ENCODE data around the gene SH2D4B.

The SH2D4B gene

DNA sequence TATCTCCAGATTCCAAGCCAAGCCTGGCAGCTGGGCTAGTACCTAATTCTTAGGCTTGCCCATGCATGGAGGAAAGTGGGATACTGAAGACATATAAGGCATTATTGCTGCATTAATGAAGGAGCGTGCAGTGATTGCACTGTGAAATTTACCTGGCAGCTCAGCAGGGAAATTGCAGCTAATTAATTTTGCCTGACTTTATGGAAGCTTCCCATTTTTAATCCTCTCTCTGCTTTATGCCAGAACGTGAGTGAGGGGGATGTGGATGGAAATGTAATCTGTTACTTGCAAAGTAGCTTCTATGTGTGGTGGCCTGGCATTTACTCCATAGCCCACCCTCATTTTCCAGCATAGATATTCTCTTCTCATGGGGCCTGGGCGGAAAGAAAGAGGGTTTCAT, 134.9 kb downstream of the SH2D4B start:
- TF ChIP-seq GABPA (IDR thresholded peaks at IDR 0.05; ENCODE audit: low read depth) (no peak), SPI1 (IDR thresholded peaks at IDR 0.05; ENCODE audit: borderline replicate concordance, low read depth) (no peak), POLR2AphosphoS5 (IDR thresholded peaks at IDR 0.05; ENCODE audit: low read depth) (no peak)
- TF ChIP-seq, protein P1, sequence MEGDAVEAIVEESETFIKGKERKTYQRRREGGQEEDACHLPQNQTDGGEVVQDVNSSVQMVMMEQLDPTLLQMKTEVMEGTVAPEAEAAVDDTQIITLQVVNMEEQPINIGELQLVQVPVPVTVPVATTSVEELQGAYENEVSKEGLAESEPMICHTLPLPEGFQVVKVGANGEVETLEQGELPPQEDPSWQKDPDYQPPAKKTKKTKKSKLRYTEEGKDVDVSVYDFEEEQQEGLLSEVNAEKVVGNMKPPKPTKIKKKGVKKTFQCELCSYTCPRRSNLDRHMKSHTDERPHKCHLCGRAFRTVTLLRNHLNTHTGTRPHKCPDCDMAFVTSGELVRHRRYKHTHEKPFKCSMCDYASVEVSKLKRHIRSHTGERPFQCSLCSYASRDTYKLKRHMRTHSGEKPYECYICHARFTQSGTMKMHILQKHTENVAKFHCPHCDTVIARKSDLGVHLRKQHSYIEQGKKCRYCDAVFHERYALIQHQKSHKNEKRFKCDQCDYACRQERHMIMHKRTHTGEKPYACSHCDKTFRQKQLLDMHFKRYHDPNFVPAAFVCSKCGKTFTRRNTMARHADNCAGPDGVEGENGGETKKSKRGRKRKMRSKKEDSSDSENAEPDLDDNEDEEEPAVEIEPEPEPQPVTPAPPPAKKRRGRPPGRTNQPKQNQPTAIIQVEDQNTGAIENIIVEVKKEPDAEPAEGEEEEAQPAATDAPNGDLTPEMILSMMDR (IDR thresholded peaks at IDR 0.05; ENCODE audit: insufficient read depth, low read length): no peak
- TF ChIP-seq, protein P2, sequence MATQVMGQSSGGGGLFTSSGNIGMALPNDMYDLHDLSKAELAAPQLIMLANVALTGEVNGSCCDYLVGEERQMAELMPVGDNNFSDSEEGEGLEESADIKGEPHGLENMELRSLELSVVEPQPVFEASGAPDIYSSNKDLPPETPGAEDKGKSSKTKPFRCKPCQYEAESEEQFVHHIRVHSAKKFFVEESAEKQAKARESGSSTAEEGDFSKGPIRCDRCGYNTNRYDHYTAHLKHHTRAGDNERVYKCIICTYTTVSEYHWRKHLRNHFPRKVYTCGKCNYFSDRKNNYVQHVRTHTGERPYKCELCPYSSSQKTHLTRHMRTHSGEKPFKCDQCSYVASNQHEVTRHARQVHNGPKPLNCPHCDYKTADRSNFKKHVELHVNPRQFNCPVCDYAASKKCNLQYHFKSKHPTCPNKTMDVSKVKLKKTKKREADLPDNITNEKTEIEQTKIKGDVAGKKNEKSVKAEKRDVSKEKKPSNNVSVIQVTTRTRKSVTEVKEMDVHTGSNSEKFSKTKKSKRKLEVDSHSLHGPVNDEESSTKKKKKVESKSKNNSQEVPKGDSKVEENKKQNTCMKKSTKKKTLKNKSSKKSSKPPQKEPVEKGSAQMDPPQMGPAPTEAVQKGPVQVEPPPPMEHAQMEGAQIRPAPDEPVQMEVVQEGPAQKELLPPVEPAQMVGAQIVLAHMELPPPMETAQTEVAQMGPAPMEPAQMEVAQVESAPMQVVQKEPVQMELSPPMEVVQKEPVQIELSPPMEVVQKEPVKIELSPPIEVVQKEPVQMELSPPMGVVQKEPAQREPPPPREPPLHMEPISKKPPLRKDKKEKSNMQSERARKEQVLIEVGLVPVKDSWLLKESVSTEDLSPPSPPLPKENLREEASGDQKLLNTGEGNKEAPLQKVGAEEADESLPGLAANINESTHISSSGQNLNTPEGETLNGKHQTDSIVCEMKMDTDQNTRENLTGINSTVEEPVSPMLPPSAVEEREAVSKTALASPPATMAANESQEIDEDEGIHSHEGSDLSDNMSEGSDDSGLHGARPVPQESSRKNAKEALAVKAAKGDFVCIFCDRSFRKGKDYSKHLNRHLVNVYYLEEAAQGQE (IDR thresholded peaks at IDR 0.05; ENCODE audit: insufficient replicate concordance, low read depth): no peak
- no peaks in the 10 kb centered on the region for H3K27me3 ChIP-seq (ENCODE audit: insufficient read depth, poor library complexity, severe bottlenecking)
- no peak overlapping the region for H3K27ac ChIP-seq (replicated peaks)
- no peak for DNase-seq (ENCODE audit: low read depth in 1 of 2, low spot score in 1 of 2)
- H3K4me3 ChIP-seq (replicated peaks; ENCODE audit: insufficient read depth, low read length): no peak overlapping the region

DNA sequence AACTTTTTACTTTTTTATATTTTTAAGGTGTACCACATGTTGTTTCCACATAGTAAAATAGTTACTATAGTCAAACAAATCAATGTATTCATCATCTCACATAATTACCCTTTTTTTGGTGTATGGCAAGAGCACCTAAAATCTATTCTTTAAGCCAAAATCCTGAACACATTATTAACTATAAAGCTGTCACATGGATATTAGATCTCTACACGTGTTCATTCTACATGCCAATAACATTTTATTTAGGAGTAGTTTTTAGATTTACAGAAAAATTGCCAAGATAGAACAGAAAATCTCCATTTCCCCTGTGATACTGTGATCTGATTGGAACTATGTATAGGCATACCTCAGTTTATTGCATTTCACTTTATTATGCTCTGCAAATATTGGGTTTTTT, 137.1 kb downstream of the SH2D4B start:
- TF ChIP-seq POLR2AphosphoS5 (IDR thresholded peaks at IDR 0.05; ENCODE audit: low read depth) (no peak), SPI1 (IDR thresholded peaks at IDR 0.05; ENCODE audit: borderline replicate concordance, low read depth) (no peak), GABPA (IDR thresholded peaks at IDR 0.05; ENCODE audit: low read depth) (no peak)
- TF ChIP-seq, protein P1 (IDR thresholded peaks at IDR 0.05; ENCODE audit: insufficient read depth, low read length): no peak
- TF ChIP-seq, protein P2 (IDR thresholded peaks at IDR 0.05; ENCODE audit: insufficient replicate concordance, low read depth): no peak
- Histone ChIP-seq H3K4me3 (replicated peaks; ENCODE audit: insufficient read depth, low read length) (no peak overlapping the region), H3K27ac (replicated peaks) (no peak overlapping the region), H3K27me3 (ENCODE audit: insufficient read depth, poor library complexity, severe bottlenecking) (no peaks in the 10 kb centered on the region)
- DNase-seq (ENCODE audit: low read depth in 1 of 2, low spot score in 1 of 2): no peak

- TF ChIP-seq POLR2AphosphoS5 (IDR thresholded peaks at IDR 0.05; ENCODE audit: low read depth) (no peak), GABPA (IDR thresholded peaks at IDR 0.05; ENCODE audit: low read depth) (no peak), SPI1 (IDR thresholded peaks at IDR 0.05; ENCODE audit: borderline replicate concordance, low read depth) (no peak)
- TF ChIP-seq, protein P1 (IDR thresholded peaks at IDR 0.05; ENCODE audit: insufficient read depth, low read length): no peak
- TF ChIP-seq, protein P2 (IDR thresholded peaks at IDR 0.05; ENCODE audit: insufficient replicate concordance, low read depth): no peak
- H3K4me3 ChIP-seq (replicated peaks; ENCODE audit: insufficient read depth, low read length): no peak overlapping the region
- H3K27ac ChIP-seq (replicated peaks): no peak overlapping the region
- H3K27me3 ChIP-seq (ENCODE audit: insufficient read depth, poor library complexity, severe bottlenecking): no peaks in the 10 kb centered on the region
- no peak for DNase-seq (ENCODE audit: low read depth in 1 of 2, low spot score in 1 of 2)
These were observed 143.4 kb downstream of the SH2D4B start for GRCh38 chr10:80681142-80681541.

Data from HL-60 (cell line).